ENCODE results near the gene CIART. TPM values are rescaled to one million over a fixed set of nuclear protein-coding genes. Genes with fewer than 3 reads are reported as not detected.

The CIART gene, protein sequence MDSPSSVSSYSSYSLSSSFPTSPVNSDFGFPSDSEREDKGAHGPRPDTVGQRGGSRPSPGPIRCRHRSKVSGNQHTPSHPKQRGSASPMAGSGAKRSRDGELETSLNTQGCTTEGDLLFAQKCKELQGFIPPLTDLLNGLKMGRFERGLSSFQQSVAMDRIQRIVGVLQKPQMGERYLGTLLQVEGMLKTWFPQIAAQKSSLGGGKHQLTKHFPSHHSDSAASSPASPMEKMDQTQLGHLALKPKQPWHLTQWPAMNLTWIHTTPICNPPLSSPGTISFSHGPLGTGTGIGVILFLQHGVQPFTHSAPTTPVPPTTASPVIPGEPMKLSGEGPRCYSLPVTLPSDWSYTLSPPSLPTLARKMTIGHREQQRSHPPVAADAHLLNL
- 0.65 and 1.7 TPM in 2 replicates for total RNA-seq

DNA sequence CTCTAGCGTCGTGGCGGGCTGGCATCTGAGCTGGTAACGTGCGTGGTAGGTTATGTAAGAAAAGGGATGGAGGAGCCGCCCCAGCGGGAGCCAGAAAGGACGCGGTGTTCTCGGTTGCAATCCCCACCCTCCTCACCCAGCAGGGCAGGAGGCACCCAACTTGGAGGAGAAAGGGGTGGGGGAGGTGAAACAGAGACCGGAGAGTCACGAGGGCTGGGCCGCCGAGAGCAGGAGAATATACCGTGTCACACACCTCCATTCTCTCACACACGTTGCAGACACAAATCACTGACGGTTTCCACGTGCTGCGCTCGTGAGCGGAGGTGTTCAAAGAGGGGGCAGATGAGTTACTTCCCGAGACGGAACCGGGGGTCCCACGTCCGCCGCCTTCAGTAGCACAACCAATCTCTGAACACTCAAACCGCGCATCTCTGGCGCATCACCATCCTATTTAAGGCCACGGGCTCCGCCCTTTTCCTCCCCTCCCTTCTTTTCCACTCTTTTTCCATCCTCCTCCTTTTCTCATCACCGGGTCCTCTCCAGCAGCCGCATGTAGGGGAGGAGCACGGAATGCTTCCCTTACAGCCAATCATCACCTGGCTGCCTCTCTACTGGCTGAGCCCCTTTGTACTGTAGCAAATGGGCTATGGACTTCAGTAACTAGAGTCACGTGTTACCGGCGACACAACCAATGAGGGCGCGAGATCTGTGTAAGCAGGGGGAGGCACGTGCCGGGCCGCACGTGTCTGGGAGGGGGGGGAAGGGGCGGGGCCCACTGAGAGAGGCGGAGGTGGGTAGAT is at the start of gene CIART:
Gene CIART, plus strand, starts transcription at position 797 of the 800 bp plus-strand sequence. CDS start 714 bp downstream, outside the sequence.

DNA sequence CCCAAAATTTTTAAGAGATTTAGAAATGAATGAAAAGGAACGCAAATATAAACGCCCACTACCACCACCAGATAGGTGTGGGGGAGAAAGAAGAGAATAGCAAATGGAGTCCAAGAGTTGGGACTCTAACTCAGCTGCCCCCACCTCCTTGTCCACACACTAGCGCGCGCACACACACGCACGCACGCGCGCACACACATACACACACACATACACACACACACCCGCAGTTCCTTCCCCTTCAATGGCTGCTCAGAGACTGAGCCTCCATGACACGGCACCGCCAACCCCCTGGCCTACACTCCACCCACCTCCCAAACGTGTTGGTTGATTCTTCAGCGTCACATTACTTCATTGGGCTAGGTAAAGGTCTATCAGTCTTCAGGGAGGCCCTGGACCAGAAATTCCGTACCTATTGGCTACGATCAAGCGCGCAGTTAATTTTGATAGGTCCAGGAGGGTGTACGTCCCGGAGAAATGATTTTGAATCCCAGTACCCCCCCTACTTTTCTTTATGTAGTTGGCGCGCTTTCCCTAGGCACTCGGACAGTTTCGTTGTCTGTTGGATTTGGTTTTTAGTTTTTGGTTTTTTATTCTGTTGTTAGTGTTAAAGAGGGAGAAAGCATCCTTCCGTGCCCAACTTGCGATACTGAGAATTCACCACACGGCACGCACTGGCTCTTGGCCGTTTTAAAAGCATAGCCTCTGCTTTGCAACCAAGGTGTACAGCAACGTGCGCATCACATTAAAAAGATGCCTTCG is 46.3 kb upstream of the CIART start, which contains the start of gene ANP32E:
Gene ANP32E, minus strand, starts transcription at position 261 of the 762 bp plus-strand sequence. CDS start 326 bp downstream, outside the sequence.

DNA sequence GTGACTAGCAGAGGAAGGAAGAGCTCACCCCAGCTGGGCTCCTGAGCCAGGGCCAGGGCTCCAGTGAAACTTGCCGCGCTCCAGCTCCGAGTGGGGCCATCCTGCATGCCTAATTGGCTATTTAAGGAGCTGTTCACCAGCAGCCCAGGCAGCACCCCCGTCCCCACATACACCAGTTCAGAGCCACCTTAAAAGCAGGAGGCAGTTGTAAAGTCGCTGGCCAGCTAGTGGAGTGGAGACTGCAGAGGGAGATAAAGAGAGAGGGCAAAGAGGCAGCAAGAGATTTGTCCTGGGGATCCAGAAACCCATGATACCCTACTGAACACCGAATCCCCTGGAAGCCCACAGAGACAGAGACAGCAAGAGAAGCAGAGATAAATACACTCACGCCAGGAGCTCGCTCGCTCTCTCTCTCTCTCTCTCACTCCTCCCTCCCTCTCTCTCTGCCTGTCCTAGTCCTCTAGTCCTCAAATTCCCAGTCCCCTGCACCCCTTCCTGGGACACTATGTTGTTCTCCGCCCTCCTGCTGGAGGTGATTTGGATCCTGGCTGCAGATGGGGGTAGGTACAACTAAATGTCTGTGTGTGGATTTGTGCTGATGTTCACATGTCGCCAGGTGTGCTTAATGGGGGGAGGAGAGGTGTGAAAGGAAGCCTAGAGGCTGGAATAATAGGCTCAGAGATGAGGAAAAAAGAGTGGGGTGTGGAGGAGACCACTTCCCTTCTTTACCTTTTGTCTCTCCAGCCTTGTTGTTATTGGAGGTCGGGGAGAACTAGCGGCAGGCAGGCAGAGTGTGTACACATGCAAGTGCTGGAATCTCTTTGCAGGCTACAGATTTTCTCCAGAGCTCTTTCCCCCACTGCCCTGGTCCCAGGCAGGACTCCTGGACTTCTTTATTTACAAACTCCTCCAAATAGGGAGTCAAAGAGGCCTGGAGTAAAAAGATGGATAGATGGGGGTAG is 24.4 kb upstream of the CIART start, which contains the start of gene CA14:
Gene CA14, plus strand, starts transcription at position 151 of the 962 bp plus-strand sequence. Its CDS starts 355 bp downstream, at position 506.

DNA sequence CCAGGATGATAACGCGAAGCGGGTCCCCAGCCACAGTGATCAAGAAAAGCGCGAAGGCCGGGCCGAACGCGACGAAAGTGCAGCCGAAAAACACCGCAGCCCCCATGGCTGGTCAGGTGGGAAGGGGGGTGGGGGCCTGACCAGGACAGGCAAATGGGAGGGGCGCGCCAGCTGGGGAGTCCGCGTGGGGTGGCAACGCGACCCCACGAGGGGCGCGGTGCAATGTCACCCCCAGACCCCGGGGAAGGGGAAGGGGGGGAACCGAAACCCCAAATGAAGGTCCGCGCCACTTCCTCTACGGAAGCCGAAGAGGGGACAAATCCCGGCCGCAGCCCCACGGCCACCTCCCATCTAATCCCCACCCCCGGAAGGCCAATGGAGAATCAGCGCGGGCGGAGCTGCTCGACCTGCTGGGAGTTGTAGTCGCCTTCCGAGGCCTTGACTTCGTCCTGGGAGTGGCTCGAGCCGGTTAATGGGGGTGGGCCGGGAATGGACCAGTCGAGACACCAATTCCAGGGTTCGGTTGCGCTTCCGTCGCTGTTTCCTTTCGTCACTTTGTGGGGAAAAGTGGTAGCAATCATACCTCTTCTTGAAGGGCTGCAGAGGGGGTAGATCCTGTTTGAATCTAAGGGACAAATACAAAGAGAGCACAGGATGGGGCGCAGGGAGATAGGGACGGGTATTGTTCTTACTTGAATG is 13.5 kb upstream of the CIART start, which contains the start of gene APH1A:
Gene APH1A, minus strand, starts transcription at position 312 of the 699 bp plus-strand sequence. Its CDS starts 206 bp downstream, at position 106.

DNA sequence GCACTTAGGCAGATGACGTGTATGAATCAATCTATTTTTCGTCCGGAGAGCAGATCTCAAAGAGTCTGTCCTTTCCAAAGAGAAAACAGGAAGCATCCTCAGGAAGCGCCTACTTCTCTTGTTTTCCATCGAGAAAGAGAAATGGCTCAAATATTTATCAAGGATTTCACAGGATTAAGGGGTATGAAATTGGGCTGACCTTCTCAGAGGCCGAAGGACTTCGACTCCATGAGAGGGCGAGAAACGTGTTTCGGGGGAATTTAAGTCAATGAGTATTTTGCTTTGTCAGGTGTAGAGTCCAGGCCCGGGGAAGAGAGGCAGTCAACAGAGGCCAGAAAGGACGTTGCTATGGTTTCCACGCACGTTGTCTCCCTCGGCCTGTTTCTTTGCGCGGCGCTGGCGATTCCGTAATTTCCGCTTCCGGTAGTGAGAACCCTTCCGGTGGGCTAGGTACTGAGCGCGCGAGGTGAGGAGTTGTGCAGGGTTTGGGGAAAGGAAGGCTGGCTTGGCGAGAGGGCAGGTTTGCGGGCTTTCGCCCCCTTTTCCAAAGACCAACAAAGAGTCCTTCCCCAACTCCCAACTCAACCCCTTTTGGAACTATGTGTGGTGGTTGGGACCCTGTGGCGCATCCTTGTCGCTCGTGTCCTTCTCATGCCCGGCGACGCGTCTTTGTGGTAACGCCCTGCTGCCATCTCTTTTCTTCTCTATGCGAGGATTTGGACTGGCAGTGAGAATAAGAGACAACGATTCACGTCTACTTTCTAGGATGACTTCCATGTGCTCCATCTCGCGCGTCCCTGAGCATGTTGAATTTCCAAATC is 11.3 kb downstream of the CIART start, which contains the start of gene MRPS21:
Gene MRPS21, plus strand, starts transcription at position 429 of the 821 bp plus-strand sequence. CDS start 506 bp downstream, outside the sequence.

Other genes with a start within 250 kb of the CIART start
- gene VPS45, start 214.8 kb upstream of the CIART start, total RNA-seq: 18.6 and 43.3 TPM in 2 replicates
- gene PLEKHO1, start 132.6 kb upstream of the CIART start, total RNA-seq: 91.6 and 107 TPM in 2 replicates
- gene ANP32E, start 46.4 kb upstream of the CIART start, total RNA-seq: 19.4 and 26.1 TPM in 2 replicates
- gene CA14, start 24.8 kb upstream of the CIART start, total RNA-seq: not detected in 2 replicates
- gene APH1A, start 13.5 kb upstream of the CIART start, total RNA-seq: 122 and 129 TPM in 2 replicates
- gene C1orf54, start 9.8 kb upstream of the CIART start, total RNA-seq: 32.9 and 85.2 TPM in 2 replicates
- 51.5 and 75.6 TPM in 2 replicates for gene MRPS21, start 11.3 kb downstream of the CIART start, total RNA-seq
- 33.8 and 47.1 TPM in 2 replicates for gene PRPF3, start 39.0 kb downstream of the CIART start, total RNA-seq
- 3.7 and 8.7 TPM in 2 replicates for gene RPRD2, start 81.6 kb downstream of the CIART start, total RNA-seq
- 7.4 and 11.5 TPM in 2 replicates for gene TARS2, start 204.9 kb downstream of the CIART start, total RNA-seq
- 0.16 and 0.38 TPM in 2 replicates for gene ECM1, start 225.6 kb downstream of the CIART start, total RNA-seq
- gene FALEC, start 233.2 kb downstream of the CIART start, total RNA-seq: not detected in 2 replicates

Measured in bladder microvascular endothelial cell (primary cell).